Uterus (tissue), 2 donors: ENCODE measurements around the gene RNF166.

Experiments
- CTCF ChIP-seq, 4 experiments: fragments of 200-600 bp in 2 of 4; fragments of 450-650 bp in 2 of 4; sonication (generic) in 2 of 4; IDR thresholded peaks; one replicate each; pipeline ENCODE4 v1.5.1; 2016 to 2019; ENCODE audit warnings: antibody characterized with exemption in 4 of 4, mild to moderate bottlenecking in 2 of 4, moderate library complexity in 1 of 4
- POLR2A ChIP-seq, 2 donors: fragments of 450-650 bp; IDR thresholded peaks; one replicate each; pipeline ENCODE4 v1.6.1; 2016; ENCODE audit warnings: antibody characterized with exemption in 2 of 2, mild to moderate bottlenecking in 1 of 2, moderate library complexity in 1 of 2

GRCh38 chr16:88653596-88654362 lies 52.4 kb downstream of the RNF166 start:
- TF ChIP-seq CTCF (IDR thresholded peaks at IDR 0.05) (no peak), POLR2A (IDR thresholded peaks at IDR 0.05) (no peak)
